NCI-H2029 (cell line): ENCODE results near the gene IER3.
A peak's percentile ranks its signal among the peaks of the same experiment; 100 is the strongest.
"Not testable (repeated sequence)": the region's sequence is repeated elsewhere in the genome, so short reads cannot be mapped to it uniquely, and the experiment has no call there.

ENCODE experiments used
- DNase-seq: peaks from one replicate; lab custom pipeline; 2025; lab: John Stamatoyannopoulos, UW

The IER3 gene

DNA sequence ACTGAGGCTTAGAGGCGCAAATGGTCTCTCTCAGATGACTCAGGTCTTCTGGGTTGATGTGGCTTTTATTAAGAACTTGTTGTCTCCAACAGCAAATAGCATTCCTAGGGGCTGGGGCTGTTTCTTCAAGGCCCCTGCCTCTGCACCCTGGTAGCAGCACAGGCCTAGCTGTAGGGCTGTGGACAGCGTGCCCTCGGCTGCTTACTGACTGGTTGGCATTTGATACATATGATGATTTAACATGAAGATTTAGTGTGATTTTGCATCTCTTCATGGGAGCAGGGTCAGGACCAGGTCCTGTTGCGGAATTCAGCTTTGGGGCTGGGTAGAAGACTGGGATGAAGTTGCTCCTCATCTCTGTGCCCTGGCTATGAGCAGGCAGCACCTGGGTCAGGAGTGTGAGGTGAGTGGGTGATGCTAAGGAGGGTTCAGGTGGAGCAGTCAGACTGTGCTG lies 24.3 kb upstream of the IER3 start:
- DNase-seq: no peak

DNA sequence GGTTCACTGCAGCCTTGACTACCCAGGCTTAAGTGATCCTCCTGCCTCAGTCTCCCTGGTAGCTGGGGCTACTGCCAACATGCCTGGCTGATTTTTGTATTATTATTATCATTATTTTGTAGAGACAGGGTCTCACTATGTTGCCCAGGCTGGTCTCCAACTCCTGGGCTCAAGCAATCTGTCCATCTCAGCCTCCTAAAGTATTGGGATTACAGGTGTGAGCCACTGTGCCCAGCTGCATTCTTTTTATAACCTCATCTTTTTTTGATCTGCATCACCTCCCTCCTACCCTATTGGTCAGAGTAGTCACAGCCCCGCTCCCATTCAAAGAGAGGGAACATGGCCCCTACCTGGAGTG lies 23.6 kb upstream of the IER3 start:
- DNase-seq: no peak

DNA sequence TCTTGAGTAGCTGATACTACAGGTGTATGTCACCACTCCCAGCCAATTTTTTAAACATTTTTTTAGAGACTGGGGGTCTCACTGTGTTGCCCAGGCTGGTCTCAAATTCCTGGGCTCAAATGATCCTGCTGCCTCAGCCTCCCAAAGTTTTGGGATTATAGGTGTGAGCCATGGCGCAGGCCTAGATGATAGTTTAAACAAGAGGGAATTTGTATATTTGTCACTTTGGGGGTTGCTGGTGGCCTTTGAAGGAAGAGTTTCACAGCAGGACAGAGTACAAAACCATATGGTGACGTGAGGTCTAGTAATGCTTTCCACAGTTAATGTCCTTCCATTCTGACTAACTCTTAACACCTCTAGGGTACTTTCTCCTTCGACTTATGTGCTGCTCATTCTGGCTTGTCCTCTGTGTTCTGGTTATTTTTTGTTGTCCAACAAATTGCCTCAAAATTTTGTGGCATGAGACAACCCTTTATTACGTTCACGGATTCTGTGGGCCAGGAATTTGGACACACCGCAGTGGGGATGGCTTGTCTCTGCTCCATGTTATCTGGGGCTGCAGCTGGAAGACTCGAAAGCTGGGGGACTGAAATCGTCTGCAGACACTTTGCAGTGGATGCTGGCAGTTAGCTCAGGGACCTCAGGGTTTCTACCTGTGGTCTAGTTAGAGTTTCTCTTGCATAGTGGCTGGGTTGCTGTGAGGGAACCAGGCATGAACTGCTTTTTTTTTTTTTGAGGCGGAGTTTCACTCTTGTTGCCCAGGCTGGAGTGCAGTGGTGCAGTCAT lies 23.0 kb upstream of the IER3 start:
- DNase-seq: no peak

DNA sequence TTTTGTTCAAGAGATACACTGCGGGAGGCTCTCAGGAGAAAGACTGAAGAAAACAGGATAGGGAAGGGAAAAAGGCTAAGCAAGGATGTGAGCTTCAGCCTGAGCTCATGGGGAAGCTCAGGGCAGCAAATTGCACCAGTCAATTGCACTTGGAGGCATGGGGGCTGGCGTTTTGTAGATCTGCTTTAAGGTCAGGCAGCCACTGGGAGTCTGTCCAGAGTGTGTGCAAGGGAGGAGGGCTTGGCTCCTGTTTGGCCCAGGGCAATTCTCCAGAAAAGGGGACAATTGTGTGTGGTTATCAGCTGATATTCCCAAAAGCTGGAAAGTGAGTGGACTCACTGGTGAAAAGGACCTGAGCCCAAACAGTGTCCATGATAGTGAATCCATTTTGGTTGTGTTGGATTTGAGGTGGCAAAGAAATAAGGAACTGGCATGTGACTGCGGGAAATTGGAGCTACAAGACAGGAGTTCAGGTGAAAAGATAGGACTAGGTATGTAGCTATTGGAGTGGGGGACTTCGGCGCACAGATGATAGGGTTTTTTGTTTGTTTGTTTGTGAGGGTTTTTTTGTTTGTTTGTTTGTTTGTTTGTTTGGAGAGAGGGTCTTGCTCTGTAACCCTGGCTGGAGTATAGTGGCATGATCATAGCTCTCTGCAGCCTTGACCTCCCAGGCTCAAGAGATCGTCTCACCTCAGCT lies 22.3 kb upstream of the IER3 start:
- no peak for DNase-seq

DNA sequence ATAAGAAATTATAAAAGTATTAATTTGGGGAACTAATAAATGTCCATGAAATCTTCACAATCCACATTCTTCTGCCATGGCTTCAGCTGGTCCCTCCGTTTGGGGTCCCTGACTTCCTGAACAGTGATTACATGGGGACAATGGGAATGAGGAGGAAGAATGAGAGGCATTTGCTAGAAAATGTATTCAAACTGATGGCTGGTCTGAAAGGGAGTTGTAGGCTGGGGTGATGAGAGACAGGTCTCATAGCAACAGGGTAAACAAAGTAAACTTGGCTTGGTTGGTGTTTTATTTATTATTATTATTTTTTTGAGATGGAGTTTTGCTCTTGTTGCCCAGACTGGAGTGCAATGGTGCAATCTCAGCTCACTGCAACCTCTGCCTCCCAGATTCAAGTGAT lies 21.1 kb upstream of the IER3 start:
- DNase-seq: not testable (repeated sequence)

DNA sequence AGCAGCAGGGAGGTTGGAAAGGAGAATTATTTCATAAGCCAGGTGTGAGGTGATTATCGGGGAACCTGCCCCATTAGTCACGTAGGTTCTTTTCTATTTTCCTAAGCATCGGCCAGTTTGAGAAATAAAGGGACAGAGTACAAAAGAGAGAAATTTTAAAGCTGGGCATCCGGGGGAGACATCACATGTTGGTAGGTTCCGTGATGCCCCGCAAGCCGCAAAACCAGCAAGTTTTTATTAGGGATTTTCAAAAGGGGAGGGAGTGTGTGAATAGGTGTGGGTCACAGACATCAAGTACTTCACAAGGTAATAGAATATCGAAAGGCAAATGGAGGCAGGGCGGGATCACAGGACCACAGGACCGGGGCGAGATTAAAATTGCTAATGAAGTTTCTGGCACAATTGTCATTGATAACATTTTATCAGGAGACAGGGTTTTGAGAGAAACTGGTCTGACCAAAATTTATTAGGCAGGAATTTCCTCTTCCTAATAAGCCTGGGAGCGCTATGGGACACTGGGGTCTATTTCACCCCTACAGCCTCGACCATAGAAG lies 20.2 kb upstream of the IER3 start:
- DNase-seq: not testable (repeated sequence)

DNA sequence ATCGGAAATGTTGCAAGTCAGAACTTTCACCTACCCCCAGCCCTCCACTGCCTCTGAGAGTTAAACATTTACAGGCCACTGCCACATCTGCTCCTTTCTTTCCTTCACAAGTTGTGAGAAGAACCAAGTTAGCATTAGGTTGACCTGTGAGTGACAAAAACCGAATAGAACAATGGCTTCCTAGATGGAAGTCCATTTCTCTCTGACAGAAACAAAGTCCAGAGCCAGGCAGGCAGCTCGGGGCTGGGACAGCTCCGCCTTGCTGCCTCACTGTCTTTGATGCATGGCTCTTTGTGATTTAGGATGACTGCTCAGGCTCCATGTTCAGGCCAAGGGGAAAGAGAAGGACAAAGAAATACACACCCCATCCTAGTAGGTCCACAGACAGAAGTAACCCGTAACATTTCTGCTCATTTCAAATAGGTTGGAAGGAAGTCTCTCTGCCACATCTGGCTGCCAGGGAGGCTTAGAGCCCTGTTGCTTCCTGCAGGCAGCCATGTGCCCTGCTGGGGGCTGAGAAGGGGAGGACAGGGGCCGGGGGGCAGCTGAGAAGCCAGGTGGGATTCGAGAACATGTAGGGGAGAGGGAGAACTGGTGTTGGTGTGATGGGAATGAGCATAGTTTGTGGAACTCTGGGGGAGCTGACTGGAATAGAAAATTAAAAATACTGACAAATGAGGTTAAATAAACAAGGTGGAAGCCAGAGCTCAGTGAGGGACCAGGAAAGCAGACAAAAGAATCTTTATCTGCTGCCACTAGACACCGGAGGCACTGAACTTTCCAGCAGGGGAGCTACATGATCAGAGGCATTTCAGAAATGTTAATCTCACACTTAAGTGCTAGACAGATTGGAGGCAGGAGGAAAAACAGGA lies 19.5 kb upstream of the IER3 start:
- no peak for DNase-seq

DNA sequence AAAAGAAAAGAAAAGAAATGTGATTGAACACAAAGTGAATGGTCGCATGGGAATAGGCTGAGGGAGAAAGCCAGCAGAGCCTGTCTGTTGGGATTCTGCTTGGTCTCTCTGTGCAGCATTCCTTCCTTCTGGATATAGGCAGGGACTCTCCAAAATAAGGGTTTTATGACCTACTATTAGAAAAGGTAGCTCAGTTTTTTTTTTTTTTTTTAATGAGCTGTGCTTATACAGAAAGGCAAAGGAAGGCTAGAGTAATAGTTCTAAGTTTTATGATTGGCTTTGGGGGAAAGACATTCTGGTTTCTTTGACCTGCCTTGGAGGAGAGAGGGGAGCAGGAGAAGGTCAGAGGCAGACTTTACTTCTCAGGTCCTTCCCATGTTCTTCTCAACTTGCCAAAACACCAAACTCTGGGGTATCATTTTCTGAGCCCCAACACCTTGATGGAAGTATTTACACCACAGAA lies 18.8 kb upstream of the IER3 start:
- DNase-seq: no peak

DNA sequence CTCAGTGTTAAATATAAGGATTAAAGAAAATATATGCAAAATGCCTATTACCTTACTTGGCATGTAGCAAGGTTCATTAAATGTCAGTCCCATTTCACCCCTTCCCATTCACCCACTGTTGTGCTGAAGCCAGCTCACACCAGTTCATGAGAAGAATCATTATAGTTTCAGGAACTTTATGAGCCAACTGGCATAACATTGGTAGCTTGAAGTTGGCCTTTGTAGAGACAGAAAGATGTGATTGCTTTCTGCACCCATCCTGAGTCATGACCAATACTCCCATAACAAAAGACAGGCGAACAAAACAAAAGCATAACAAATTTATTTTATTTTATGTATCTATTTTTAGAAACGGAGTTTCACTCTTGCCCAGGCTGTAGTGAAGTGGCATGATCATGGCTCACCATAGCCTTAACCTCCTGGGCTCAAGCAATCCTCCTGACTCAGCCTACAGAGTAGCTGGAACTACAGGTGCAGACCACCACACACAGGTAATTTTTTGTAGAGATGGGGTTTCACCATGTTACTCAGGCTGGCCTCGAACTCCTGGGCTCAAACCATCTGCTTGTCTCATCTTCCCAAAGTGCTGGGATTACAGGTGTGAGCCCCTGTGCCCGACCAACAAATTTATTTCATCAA lies 17.6 kb upstream of the IER3 start:
- DNase-seq: no peak

DNA sequence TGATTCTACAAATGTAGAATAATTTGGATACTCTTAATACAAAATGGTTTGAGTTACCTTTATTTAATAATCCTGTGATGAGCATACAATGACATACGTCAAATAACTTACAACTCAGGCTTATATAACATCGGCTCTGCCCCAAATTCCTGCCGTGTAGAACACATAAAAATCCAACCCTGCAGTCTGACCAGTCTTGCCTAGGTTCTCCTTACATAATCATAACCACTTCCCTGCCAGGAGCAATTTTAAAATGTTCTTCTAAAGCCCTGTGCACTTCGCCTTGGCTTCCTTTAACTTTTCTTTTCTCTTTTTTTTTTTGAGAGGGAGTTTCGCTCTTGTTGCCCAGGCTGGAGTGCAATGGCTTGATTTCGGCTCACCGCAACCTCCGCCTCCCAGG lies 16.2 kb upstream of the IER3 start:
- no peak for DNase-seq

DNA sequence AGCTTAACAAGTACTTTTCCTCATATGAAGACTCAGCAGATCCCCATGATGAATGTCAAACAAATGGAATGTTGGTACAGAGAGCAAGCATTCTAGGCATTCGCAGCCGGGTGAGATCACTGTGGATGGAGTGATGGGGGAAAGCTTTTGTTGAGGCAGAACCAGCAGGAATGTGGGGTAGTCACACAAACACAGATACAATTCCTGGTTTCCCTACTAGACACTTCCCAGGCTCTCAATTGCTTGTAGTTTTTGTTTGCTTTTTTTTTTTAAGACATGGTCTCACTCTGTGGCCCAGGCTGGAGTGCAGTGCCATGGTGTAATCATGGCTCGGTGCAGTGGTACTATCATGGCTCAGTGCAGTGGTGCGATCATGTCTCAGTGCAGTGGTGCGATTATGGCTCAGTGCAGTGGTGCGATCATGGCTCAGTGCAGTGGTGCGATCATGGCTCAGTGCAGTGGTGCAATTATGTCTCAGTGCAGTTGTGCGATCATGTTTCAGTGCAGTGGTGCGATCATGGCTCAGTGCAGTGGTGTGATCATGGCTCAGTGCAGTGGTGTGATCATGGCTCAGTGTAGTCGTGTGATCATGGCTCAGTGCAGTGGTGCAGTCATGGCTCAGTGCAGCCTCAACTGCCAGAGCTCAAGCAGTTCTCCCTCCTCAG lies 15.4 kb upstream of the IER3 start:
- no peak for DNase-seq

DNA sequence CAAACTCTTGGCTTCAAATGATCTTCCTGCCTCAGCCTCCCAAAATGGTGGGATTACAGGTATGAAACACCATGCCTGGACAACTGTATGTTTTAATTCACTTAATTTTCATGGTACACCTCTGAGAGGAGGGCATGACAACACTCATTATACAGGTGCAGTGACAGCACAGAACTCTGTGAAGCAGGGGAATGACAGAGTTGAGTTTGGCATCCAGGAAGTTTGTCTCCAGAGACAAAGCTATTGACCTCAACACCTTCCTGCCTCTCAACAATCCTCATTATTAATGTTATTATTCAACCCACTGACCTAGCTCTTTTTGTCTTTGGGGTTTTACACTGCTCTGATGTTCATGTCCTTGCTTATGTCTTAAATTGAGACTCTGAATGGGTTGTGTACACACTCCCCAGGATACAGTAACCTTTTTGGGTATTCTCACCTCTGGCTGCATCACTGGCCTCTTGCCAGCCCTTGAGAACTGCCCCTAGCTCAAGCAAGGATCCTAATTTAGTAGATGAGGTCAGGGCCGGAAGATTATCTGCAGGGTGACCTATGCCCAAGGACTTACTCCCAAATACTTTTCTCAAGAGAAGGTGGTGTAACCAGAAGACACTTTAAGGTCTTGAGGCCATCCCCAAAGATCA lies 13.0 kb upstream of the IER3 start:
- no peak for DNase-seq

DNA sequence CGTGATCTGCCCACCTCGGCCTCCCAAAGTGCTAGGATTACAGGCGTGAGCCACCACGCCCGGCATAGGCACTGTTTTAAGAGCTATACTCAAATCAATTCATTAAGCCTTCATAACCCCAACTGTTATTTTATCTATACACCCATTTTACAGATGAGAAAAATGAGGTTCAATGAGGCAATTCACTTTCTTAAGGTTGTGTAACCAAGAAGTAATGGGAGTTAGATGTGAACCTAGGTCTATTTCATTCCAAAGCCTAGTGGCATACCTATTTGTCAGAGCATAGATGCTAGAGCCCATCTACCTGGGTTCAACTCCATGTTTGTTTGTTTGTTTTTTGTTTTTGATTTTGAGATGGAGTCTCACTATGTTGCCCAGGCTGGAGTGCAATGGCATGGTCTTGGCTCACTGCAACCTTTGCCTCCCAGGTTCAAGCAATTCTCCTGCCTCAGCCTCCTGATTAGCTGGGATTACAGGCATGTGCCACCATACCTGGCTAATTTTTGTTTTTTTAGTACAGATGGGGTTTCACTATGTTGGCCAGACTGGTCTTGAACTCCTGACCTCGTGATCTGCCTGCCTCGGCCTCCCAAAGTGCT lies 12.2 kb upstream of the IER3 start:
- not testable (repeated sequence) for DNase-seq

DNA sequence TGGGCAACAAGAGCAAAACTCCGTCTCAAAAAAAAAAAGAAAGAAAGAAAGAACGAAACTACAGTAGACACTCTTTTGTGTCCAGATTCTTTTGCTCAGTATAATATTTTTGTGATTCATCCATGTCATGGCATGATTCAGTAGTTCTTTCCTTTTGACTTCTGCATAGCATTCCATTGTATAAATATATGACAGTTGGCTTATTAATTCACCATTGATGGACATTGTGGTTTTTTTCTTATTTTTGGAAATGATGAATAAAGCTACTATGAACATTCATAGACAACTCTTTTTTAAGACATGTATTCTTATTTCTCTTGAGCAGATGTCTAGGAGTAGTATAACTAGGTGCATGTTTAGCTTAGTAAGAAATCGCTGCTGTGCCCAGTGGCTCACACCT lies 10.3 kb upstream of the IER3 start:
- DNase-seq: no peak

DNA sequence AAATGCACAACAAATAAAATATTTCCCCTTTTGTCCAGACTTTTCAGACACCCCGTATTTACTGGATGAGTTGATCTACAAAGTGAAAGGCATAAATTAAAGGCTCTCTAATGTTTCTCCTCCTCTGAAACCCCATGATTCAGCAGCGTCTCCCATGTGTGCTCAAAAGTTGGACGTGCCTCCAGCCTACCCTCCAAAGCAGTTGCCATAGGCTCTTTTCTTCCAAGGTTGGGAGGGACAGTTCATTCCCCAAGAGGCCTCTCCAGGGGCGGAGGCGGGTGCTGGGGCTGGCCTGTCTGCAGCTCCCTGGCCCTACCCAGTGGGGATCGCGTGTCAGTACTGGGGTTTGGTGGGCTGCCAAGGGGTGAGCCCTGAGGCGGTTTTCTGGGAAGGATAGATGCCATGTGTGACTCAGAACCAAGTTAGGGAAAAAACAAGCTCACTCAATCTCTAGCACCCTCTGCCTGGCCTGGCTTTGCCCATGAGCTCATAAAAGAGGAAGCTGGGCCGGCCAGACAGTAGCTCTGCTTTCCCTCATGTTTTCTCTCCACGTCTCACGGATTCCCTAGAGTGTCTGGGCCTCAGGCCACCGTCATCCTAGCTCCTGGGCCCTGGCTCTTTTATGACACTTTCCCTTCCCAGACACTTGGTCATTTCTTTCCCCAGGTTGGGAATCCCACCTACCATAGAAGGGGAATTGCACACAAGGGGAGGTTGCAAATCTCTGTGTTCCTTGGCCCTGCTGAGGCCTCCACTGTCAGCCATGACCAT lies 8.0 kb upstream of the IER3 start:
- peak; percentile 14 for DNase-seq

DNA sequence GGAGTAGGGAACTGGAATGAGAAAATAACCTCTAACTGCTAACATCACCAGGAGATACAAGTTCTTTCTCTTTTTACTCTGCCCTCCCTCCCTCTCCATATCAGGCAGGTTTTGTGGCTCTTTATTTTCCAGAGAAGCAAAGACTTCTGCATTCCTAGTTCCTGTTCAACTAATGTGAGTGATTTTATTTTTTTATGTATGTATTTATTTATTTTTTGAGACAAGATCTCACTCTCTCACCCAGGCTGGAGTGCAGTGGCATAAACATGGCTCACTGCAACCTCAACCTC lies 6.0 kb upstream of the IER3 start:
- DNase-seq: no peak

DNA sequence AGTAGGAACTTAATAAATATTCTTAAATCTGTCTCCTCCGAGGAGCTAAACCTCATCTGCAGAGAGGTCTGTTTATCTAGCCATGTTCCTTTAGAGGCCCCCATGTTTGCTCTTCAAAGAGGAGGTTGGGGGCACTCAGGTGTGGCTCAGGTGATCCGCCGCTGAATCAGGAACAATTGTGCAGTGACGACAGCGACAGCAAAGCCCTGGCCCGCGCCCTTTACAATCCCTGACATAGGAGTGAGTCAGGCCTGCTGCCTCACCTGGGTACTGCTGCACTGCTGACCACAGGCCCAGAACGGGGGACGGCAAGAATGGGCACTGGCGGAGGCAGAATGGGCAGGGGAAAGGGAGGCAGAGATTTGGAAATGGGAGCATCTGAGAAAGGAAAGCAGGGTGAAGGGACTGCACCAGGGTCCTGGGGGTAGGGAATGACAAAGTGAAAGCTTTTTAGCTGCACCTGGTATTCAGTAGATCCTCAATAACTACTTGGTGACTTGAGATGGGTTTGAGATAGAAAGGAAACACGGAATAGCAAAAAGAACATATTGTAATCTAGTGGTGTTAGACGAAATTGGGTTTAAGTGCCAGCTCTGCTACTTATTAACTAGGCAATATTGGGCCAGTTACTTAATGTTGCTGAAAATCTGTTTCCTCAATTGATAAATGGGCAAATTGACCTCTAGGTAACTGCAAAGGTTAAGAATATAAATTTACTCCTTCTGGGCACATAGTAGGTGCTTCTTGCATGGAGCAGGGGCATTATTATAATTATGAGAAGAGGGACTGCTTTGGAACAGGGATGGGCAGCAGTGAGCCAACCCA lies 5.4 kb upstream of the IER3 start:
- no peak for DNase-seq

DNA sequence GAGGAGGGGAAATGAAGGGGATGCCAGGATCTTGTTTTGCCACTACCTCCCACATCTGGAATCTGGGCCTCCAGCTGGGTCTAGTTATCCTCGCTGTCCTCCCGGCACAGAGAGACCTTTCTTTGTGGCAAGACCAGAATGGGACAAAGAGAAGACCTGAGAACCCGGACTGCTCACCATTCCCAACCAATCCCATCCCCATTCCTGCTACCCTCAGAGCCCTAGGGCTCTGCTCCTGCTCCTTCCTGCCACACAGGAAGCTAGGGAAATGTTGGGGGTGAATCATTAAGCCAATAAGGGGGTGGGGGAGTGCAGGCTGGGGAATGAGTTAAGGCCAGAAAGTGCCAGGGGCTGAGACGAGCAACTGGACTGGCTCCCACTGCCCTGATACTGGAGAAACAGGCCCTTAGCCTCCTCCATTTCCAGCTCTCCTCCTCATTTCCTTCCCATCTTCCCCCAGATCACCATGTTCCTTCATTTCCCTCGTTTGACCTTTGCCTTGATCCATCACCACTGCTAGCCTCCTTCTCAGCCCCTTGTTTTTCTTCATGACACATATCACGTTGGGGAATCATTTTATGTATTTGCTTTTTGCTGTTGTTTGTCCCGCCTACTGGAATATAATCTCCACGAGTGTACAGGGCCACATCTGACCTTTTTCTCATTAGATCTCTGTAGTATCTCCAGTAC lies 4.6 kb upstream of the IER3 start:
- DNase-seq: no peak
